ENCODE measurements around the gene MOAP1. TPM values are rescaled to one million over a fixed set of nuclear protein-coding genes. Genes with fewer than 3 reads are reported as not detected.

Gene MOAP1
- total RNA-seq, 2 donors from 2014 or later, result 15.8 to 23.6 TPM

DNA sequence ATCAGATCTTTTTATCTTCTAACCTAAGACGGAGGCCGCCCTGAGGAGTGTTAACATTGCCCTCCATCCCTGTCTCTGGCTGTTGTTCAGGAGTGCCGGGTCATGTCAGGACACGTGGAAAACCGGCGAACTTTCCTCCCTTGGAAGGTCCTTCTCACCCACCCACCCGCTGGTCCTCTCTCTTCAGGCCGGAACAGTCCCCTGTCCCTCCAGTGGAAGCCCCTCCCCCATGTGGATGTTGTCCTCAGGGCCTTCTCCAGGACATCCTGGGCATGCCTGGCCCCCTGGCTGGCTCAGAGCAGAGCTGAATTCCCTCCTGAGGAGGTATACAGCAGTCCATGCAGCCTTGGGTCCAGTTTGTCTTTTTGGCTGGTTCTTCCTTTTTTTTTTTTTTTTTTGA lies 48.7 kb downstream of the MOAP1 start:
- Histone ChIP-seq H3K36me3 (ENCODE audit: control insufficient read depth, insufficient read depth, low read length) (no peaks in the 10 kb centered on the region), H3K9me3 (ENCODE audit: control insufficient read depth, low read length) (no peaks in the 10 kb centered on the region), H3K4me1 (ENCODE audit: control insufficient read depth, insufficient read depth, low read length) (no peaks in the 10 kb centered on the region), H3K27me3 (ENCODE audit: control insufficient read depth, insufficient read depth, low read length, poor library complexity, severe bottlenecking) (no peaks in the 10 kb centered on the region), H3K9ac (ENCODE audit: extremely low read depth, low read length, poor library complexity, severe bottlenecking) (no peak overlapping the region), H3K27ac (ENCODE audit: low read depth, low read length) (no peak overlapping the region), H3K4me3 (ENCODE audit: low read length) (no peak overlapping the region)
- Mint-ChIP-seq H3K27me3 (ENCODE audit: insufficient read depth) (peaks cover 2% of the 10 kb centered on the region), H3K4me3 (no peak overlapping the region), H3K4me1 (peaks cover 5% of the 10 kb centered on the region), H3K27ac (no peak overlapping the region), H3K9me3 (no peaks in the 10 kb centered on the region), H3K36me3 (ENCODE audit: low read depth) (no peaks in the 10 kb centered on the region)
- TF ChIP-seq, protein P1, sequence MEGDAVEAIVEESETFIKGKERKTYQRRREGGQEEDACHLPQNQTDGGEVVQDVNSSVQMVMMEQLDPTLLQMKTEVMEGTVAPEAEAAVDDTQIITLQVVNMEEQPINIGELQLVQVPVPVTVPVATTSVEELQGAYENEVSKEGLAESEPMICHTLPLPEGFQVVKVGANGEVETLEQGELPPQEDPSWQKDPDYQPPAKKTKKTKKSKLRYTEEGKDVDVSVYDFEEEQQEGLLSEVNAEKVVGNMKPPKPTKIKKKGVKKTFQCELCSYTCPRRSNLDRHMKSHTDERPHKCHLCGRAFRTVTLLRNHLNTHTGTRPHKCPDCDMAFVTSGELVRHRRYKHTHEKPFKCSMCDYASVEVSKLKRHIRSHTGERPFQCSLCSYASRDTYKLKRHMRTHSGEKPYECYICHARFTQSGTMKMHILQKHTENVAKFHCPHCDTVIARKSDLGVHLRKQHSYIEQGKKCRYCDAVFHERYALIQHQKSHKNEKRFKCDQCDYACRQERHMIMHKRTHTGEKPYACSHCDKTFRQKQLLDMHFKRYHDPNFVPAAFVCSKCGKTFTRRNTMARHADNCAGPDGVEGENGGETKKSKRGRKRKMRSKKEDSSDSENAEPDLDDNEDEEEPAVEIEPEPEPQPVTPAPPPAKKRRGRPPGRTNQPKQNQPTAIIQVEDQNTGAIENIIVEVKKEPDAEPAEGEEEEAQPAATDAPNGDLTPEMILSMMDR (conservative IDR thresholded peaks at IDR 0.05), result no peak
- DNase-seq, result no peak
- WGBS, 2 experiments (ENCODE audit: insufficient coverage in 1 of 2, insufficient read length in 1 of 2), result 88 to 92% methylated on average over 6 to 8 of the region's 8 CpGs

DNA sequence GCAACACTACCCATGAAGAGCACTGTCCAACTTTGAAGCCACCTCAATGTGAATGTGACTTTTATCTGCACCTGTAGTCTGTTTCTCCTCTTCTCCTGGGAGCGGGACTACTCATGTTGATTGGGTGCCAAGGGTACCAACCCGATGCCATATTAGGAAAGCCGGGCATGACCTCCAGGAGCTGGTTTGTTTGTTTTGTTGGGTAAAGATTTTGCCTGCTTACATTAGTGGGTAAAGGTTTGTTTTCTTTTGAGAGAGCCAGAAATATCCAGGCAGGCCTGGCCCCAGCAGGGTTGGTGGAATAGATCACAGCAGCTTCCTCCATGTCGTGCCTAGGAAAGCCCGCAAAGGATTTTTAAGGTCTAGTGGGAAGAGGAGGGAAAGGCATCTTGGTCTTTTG lies 49.3 kb downstream of the MOAP1 start:
- Histone ChIP-seq H3K9ac (ENCODE audit: extremely low read depth, low read length, poor library complexity, severe bottlenecking) (no peak overlapping the region), H3K4me1 (ENCODE audit: control insufficient read depth, insufficient read depth, low read length) (no peaks in the 10 kb centered on the region), H3K27ac (ENCODE audit: low read depth, low read length) (no peak overlapping the region), H3K9me3 (ENCODE audit: control insufficient read depth, low read length) (no peaks in the 10 kb centered on the region), H3K36me3 (ENCODE audit: control insufficient read depth, insufficient read depth, low read length) (no peaks in the 10 kb centered on the region), H3K27me3 (ENCODE audit: control insufficient read depth, insufficient read depth, low read length, poor library complexity, severe bottlenecking) (no peaks in the 10 kb centered on the region), H3K4me3 (ENCODE audit: low read length) (no peak overlapping the region)
- Mint-ChIP-seq H3K4me3 (no peak overlapping the region), H3K27ac (no peak overlapping the region), H3K9me3 (no peaks in the 10 kb centered on the region), H3K27me3 (ENCODE audit: insufficient read depth) (peaks cover 2% of the 10 kb centered on the region), H3K36me3 (ENCODE audit: low read depth) (no peaks in the 10 kb centered on the region), H3K4me1 (peaks cover 5% of the 10 kb centered on the region)
- WGBS, 2 experiments (ENCODE audit: insufficient coverage in 1 of 2, insufficient read length in 1 of 2), result 80 to 90% methylated on average over 1 to 5 of the region's 5 CpGs
- DNase-seq, result no peak
- TF ChIP-seq, protein P1 (conservative IDR thresholded peaks at IDR 0.05), result no peak

DNA sequence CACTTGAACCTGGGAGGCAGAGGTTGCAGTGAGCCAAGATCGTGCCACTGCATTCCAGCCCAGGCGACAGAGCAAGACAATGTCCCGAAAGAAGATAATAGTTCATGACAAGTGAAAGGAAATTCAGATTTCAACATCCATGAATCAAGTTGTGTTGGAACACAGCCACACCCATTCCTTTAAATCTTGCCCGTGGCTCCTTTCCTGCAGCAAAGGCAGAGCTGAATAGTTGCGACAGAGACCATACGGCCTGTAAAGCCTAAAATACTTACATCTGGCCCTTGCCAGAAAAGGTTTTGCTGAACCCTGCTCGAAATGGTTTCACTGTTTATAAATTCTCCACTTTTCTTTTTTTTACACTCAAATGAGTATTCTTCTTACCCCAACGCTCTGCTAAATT lies 51.2 kb downstream of the MOAP1 start:
- no peaks in the 10 kb centered on the region for H3K9me3 Mint-ChIP-seq
- no peaks in the 10 kb centered on the region for H3K4me1 ChIP-seq (ENCODE audit: control insufficient read depth, insufficient read depth, low read length)
- TF ChIP-seq, protein P1 (conservative IDR thresholded peaks at IDR 0.05), result no peak
- no peaks in the 10 kb centered on the region for H3K36me3 Mint-ChIP-seq (ENCODE audit: low read depth)
- no peak overlapping the region for H3K27ac Mint-ChIP-seq
- no peak overlapping the region for H3K4me3 Mint-ChIP-seq
- H3K4me3 ChIP-seq (ENCODE audit: low read length), result no peak overlapping the region
- DNase-seq, result no peak
- no peak overlapping the region for H3K9ac ChIP-seq (ENCODE audit: extremely low read depth, low read length, poor library complexity, severe bottlenecking)
- H3K36me3 ChIP-seq (ENCODE audit: control insufficient read depth, insufficient read depth, low read length), result no peaks in the 10 kb centered on the region
- no peaks in the 10 kb centered on the region for H3K27me3 ChIP-seq (ENCODE audit: control insufficient read depth, insufficient read depth, low read length, poor library complexity, severe bottlenecking)
- H3K4me1 Mint-ChIP-seq, result peaks cover 3% of the 10 kb centered on the region
- no peaks in the 10 kb centered on the region for H3K9me3 ChIP-seq (ENCODE audit: control insufficient read depth, low read length)
- peaks cover 1% of the 10 kb centered on the region for H3K27me3 Mint-ChIP-seq (ENCODE audit: insufficient read depth)
- H3K27ac ChIP-seq (ENCODE audit: low read depth, low read length), result no peak overlapping the region
- WGBS, 2 experiments (ENCODE audit: insufficient coverage in 1 of 2, insufficient read length in 1 of 2), result 93 to 96% methylated on average over 7 to 8 of the region's 8 CpGs

Measured in endodermal cell (in vitro differentiated cells).